ENCODE data around the gene TICAM2.

GRCh38 chr5:115621365-115621900 lies 19.2 kb upstream of the TICAM2 start:
- no peak for TF ChIP-seq ZNF639 (CRISPR knock-in tag; conservative IDR thresholded peaks at IDR 0.05 in 1 of 2, IDR thresholded peaks at IDR 0.05 in 1 of 2)
- no peak for TF ChIP-seq EZH2 (IDR thresholded peaks at IDR 0.05; ENCODE audit: borderline replicate concordance, low read depth, low read length)
- TF ChIP-seq ZBTB11 (CRISPR knock-in tag; IDR thresholded peaks at IDR 0.05), result no peak
- TF ChIP-seq ATF2 (CRISPR knock-in tag; IDR thresholded peaks at IDR 0.05), result no peak
- TF ChIP-seq JUN (IDR thresholded peaks at IDR 0.05; ENCODE audit: borderline replicate concordance, low read depth, low read length), result no peak
- no peak for TF ChIP-seq JUN (CRISPR knock-in tag; IDR thresholded peaks at IDR 0.05; ENCODE audit: borderline replicate concordance)
- TF ChIP-seq ZNF395 (CRISPR knock-in tag; IDR thresholded peaks at IDR 0.05), result no peak
- TF ChIP-seq CGGBP1 (CRISPR knock-in tag; IDR thresholded peaks at IDR 0.05), result no peak
- TF ChIP-seq CHD2 (IDR thresholded peaks at IDR 0.05; ENCODE audit: low read depth, low read length), result no peak
- TF ChIP-seq, protein P1, sequence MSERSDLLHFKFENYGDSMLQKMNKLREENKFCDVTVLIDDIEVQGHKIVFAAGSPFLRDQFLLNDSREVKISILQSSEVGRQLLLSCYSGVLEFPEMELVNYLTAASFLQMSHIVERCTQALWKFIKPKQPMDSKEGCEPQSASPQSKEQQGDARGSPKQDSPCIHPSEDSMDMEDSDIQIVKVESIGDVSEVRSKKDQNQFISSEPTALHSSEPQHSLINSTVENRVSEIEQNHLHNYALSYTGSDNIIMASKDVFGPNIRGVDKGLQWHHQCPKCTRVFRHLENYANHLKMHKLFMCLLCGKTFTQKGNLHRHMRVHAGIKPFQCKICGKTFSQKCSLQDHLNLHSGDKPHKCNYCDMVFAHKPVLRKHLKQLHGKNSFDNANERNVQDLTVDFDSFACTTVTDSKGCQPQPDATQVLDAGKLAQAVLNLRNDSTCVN (CRISPR knock-in tag; IDR thresholded peaks at IDR 0.05), result no peak
- no peak for TF ChIP-seq COPS2 (conservative IDR thresholded peaks at IDR 0.05)
- no peak for TF ChIP-seq CTCF (IDR thresholded peaks at IDR 0.05 in 2 of 3, conservative IDR thresholded peaks at IDR 0.05 in 1 of 3; ENCODE audit: insufficient read depth in 2 of 3, low read depth in 1 of 3, low read length in 3 of 3)
- TF ChIP-seq ZZZ3 (IDR thresholded peaks at IDR 0.05), result no peak
